CMK (cell line): Measurements from ENCODE around the gene CST3.
"Not testable (repeated sequence)": the region's sequence is repeated elsewhere in the genome, so short reads cannot be mapped to it uniquely, and the experiment has no call there.

ENCODE experiments used
- DNase-seq: peaks from one replicate; pipeline ENCODE4 v3.0.0-alpha.2; 2010; ENCODE audit warnings: low read depth

CST3 gene

DNA sequence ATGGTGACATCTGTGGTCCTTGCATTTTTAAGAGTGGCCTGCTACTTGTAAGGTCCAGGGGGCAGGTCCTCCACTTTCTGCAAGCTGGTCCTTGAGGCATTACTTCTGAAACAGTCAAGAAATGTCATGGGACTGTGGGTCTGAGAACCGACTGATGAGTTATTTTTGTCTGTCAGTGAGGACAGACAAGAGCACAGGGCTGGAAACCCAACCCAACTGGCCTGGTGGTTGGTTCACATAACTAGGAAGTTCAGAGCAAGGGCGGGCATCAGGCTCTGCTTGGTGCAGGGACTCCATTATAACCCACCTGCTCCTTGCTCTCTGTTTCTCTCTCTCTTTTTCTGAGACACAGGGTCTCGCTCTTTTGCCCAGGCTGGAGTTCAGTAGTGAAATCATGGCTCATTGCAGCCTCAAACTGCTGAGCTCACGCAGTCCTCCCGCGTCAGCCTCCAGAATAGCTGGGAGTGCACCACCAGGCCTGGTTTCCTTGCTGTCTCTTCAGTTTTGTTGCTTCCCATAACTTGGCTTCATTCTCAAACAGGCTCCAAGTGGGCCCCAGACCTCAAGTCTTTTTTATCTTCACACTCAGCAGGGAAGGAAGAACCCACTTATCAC lies 9.2 kb downstream of the CST3 start:
- no peak for DNase-seq

DNA sequence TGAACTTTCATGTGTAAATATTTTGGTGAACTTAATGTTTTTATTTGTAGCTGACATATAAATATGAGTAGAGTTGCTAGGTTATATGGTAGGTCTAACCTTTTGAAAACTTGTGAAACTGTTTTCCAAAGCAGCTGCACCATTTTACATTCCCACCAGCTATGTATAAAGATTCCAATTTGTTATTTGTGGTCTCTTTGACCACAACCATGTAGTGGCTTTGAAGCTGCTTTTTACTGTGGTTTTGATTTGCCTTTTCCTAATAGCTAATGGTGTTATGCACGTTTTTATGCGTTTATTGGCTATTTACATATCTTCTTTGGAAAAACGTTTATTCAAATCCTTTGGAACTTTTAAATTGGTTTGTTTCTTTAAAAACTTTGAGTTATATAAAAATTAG lies 10.3 kb downstream of the CST3 start:
- no peak for DNase-seq

DNA sequence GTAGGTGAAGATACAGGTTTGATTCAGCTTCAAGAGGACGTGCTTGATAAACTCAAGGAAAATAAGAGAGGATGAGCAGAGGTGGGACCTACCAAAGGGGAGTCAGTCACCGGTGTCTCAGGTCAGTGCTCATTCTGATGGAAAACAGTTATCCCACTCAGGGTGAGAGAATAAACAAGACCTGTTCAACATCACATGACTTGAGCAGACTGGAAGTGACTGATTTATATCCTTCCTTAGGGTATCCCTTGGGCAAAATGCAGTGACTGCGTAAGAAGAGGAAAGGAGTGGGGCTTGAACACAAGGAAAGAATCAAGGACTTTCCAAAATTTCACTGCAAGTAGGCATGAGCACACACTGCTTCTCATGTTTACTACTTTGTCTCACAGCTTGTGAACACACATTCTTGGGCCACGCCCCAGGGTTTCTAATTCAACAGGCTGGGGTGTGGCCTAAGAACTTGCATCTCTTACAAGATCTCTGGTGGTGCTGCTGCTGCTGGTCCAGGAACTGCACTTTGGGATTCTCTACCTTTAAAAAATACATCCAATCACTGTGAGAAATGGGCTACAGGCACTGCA lies 11.6 kb downstream of the CST3 start:
- DNase-seq = no peak

DNA sequence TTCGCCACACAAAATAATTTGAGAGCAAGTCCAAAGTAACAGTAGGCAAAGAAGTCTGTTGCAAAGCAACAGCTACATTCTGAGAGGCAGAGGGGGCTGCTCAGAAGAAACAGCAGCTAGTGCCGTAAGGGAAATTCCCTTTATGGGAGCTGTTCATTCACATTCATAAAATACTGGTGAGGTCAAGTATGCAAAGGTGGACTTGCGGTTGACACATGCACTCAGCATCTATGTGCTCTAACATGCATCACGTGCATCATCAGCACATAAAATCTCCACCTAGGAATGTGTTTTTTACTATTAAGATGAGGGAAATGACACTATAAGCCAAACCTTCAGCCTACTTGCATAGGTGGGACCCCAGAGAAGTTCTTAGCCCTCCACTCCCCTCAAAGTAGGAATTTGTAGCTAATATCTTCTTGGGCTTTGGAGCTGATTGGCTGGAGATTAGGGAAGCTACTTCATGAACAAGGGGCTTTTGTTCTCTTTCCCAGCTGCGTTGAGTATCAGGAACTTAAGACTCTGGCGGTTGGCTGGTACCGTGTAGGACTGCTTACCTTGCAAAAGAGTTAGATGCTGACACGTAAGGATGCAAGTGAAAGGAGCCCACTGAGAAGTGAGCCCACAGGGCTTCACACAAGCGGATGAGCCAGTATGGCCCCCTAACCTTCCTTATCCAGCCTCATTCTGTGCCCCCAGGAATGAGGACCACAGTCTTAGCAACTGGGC lies 12.4 kb downstream of the CST3 start:
- DNase-seq = no peak

DNA sequence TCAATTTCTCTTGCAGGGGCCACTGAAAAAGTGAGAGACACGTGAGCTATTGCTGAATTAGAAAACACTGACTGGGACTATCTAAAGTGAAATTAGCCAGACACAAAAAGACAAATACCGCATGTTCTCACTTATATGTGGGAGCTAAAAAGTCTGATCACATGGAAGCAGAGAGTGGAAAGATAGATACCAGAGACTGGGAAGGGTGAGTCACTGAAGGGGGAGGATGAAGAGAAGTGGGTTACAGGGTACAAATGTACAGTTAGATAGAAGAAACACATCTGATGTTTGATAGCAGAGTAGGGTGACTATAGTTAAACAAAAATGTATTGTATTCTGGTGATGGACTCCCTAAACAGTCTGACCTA lies 13.4 kb downstream of the CST3 start:
- DNase-seq = no peak

DNA sequence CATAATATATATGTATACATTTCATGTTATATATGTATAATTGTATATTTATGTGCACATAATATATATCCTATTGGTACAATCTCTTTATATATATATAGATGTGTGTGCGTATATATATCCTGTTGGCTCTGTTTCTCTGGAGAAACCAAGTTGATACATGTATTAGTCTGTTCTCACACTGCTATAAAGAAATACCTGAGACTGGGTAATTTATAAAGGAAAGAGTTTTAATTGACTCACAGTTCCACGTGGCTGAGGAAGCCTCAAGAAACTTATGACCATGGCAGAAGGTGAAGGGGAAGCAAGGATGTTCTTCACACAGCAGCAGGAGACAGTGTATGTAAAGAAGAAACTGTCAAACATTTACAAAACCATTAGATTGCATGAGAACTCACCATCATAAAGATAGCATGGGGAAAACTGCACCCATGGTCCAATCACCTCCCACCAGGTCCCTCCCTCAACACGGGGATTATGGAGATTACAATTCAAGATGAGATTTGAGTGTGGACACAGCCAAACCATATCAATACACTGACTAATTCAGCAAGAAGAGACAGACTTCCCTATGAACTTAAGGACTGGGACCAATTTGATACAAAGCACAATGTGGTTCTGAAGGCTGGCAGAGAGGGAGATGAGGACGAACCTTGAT lies 14.0 kb downstream of the CST3 start:
- no peak for DNase-seq

DNA sequence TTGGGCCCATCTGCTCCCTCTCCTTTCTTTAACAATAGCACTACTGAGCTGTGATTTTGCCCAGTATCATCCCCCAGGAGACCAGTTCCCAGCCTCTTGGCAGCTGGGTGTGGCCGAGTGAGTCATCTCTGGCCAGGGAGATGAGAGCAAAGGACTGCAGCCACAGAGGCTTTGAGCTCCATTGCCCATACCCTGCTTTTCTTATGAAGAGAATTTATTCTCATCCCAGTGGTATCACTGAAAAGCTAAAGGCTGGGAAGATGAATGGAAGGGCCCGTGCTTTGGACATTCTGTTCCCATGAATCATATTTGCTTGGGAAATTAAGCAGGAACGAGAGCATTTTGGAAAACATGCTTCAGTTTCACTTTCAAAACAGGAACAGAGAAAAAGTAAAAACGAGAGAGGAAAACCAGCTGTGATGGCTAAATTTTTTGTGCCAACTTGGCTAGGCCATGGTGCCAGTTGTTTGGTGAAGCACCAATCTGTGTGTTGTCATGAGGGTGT lies 14.9 kb downstream of the CST3 start:
- no peak for DNase-seq

DNA sequence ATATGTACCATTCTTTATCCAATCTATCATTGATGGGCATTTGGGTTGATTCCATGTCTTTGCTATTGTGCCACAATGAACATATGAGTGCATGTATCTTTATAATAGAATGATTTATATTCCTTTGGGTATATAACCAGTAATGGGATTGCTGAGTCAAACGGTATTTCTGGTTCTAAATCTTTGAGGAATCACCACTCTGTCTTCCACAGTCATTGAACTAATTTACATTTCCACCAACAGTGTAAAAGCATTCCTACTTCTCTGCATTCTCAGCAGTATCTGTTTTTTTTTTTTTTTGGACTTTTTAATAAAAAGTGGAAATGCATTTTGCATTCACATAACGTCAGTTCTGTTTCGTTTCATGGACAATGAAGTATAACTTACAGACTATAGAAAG lies 15.4 kb downstream of the CST3 start:
- not testable (repeated sequence) for DNase-seq

DNA sequence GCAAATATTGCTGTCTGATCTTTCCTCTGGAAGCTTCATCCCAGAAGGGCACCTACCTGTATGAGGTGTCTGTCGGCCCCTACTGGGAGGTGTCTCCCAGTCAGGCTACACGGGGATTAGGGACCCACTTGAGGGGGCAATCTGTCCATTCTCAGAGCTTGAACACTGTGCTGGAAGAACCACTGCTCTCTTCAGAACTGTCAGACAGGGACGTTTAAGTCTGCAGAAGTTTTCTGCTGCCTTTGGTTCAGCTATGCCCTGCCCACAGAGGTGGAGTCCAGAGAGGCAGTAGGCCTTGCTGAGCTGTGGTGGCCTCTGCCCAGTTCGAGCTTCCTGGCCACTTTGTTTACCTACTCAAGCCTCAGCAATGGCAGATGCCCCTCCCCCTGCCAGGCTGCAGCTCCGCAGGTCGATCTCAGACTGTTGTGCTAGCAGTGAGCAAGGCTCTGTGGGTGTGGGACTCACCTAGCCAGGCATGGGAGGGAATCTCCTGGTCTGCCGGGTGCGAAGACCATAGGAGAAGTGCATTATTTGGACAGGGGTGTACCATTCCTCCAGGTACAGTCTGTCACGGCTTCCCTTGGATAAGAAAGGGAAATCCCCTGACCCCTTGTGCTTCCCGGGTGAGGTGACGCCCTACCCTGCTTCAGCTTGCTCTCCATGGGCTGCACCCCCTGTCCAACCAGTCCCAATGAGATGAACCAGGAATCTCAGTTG lies 16.9 kb downstream of the CST3 start:
- not testable (repeated sequence) for DNase-seq

DNA sequence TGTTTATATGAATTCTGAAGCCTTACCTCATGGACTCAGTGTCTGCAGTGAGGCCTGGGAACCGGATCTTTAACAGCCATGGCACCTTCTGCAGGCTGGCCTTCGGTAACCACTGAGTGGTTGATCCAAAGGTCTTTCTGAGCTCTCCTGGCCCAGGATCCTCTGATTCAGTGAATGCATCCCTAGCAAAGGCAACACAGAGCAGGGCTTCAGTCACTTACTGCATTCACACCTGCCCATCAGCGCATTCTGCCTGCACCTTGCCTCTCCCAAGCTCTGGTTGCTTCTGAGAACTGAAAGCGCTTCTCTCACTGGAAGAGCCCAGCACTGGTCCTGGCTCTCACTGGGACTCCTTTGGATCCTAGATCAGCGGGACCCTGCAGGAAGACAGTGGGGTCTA lies 23.6 kb downstream of the CST3 start:
- DNase-seq = no peak

DNA sequence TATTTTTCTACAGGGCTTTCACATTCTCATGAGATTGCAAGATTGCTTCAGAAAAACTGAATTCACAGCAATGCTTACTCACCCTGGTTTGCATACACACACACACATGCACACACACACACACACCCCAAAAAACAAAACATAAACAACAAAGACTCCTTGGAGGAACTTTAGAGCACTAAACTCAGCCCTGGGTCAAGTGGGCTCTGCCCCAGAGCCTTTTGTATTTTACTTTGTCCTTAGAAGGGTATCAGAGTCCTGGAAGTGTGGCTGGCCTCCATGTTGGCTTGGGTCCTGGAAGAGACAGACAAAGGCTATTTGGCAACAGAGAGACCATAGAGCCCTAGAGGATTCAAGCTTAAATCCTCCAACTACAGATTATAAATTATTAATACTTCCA lies 24.1 kb downstream of the CST3 start:
- DNase-seq = no peak

DNA sequence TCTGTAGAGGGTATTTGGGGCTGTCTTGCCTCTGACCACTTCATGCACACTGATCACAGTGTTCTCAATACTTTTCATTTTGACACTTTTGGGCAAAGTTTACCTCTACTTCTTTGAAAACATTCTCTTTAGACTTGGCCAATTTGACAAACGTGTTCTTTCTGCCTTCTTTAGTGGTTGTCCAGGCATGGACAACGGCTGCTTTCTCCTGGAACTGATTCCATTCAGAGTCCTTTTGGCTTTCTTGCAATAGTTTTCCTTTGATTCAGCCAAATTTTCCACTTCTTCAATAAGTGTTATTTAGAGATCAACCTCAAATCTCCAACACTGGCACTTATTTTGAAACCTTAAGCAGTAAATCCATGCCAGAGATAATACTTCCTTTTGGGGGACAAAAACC lies 25.4 kb downstream of the CST3 start:
- DNase-seq = no peak

DNA sequence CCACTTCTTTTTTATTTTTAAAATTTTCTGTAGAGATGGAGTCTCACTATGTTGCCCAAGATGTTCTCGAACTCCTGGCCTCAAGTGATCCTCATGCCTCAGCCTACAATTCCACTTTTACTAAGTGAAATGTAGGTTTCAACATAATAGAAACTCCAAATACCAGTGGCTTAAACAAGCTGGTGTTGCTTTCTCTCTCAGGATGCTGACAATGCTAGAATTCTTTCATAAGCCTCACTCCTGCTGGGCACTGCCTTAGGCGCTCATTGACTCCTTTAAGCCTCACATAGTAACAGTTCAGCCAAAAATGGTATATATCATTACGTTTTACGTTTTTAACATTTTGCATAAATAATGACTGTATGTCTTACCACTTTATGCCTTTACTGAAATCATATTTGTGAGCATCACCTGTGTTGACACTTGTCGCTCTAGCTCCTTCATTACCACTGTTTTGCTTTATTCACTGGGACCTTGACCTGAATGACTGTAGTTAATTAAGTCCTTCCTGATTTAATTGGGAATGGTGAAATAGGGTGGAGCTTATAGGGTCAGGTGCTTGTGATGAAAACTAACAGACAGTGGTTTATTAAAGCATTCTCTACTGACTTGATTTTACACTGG lies 28.2 kb downstream of the CST3 start:
- no peak for DNase-seq

DNA sequence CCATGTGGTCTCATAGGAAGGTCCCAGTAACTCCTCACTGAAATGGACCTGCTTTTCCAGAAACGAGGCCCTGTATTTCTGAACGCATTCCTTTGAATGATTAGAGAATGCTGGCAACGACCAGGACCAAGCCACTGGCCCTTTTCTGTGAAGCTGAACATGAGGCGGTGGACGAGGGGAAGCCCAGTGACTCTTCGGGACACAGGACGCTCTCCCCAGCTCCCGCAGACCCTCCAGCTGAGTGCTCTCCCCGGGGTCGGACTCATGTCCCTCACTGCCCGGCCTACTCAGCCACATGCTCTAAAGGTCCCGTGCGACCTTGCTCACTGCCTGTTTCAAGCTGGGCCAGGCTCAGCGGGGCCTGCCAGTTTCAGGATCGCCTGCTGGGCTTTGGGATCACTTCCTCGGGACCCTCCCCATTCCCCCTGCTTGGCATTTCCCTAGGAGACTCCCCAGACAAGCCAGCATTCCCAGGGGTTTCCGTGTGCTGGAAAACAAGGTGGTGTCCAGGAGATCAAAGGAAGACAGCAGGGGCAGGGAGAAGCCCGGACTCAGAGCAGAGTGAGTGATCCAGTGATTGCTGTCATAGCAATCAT lies 29.4 kb downstream of the CST3 start:
- DNase-seq = no peak

DNA sequence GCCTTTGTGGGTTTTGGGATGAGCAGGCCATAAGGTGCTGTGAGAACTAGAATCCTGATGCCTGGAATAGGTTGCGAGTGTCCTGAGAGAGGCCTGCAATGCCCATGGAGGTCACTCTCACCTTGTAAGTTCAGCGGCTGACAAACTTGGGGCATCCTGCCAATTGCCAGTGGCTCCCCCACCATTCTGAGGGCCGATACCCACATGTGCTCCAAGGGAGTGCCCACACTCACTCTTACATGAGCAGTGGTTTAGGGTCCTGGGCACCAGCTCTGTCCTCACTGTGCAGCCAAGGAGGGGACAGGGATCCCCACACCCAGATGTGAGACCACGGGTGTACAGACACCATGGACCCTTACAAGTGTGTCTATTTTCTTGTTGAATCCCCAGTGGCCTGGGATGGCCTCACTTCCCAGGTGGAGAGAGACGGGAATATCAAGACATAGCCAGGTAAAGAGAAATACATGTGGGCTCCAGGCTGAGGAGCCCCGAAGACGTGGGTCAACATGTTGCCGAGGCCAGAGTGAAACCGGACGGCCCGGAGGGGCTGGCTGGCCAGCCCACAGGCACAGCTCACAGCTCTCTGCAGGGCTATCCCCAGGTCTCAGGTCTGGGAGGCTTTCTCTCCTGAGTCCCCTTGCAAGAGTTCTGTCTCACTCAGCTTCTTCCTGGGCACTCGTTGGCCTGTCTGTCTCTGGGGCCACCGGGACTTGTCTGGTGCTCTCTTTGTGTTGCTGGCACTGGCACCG lies 30.1 kb downstream of the CST3 start:
- no peak for DNase-seq

DNA sequence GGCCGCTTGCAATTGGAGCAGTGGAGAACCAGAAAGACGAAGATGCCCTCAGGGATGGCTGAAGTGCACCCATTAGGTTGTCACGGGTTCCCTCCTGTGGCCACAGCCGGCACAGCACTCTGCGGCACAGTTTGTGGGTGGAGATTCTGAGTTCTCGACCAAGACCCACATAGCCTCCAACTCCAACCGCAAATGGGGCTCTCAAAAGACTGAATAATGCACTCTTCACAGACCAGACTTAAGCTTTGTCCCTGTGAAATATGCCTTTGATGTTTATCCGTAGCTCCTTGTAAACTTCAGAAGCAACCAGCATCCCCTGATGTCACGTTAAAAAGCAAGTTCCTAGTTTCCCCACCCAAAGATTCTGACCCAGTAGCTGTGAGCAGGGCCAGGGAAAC lies 31.1 kb downstream of the CST3 start:
- peak; percentile 29 for DNase-seq

DNA sequence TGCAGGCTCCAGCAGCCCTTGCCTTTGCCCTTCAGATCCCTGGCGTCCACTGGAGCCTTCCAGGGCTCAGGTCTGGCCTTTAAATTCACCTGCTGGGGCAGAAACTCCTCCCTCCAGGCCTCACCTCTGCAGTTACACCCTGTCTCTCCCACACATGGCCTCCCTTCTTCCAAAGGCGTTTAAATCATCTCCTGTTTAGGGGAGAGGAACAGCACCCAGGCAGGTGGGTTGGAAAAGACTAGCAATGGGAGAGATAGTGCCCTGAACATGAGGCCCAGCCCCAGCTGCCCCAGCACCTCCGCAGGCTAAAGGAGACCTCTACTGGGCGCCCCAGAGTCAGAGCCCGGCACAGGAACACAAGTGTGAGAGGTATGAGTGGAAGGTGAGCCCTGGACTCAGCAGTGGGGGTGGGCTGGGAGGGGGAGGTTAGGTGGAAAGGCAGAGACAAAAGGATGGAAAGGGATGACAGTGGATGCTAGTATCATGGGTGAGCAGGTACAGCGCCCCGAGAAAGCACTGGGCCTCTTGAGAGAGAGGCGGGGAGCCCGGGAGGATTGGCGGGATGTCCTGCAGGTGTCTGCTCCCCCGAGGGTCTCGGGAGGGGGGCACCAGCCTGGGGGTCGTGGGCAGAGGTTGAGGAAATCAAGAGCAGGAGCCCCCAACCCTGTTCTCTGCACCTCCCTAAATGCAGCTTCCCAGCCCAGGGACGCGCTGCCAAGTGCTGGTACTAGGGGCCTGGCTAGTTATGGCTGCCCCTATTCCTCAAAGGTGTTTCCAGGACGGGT lies 31.7 kb downstream of the CST3 start, which contains the start of gene CST9:
TSS of gene CST9 (minus strand) at position 51 of the 785 bp plus-strand sequence. CDS start 53 bp downstream, outside the sequence.
- DNase-seq = no peak

DNA sequence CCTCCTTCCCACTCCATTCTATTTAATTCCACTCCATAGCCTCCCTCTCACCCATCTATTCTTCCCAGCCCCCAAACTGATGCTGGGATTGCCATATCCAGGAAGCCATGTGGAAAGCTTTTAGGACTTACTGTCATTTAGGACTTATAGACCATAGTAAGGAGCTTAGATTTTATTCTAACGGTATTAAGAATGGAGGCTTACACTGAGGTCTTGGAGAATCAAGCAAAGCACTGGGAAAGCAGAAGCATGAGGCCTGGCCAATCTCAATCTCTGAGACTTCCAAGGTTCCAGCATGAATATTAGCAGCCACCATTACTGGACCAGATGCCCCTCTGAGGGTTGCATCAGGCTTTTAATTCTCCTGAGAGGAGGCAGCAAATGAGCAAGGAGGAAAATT lies 33.4 kb downstream of the CST3 start:
- DNase-seq = no peak

DNA sequence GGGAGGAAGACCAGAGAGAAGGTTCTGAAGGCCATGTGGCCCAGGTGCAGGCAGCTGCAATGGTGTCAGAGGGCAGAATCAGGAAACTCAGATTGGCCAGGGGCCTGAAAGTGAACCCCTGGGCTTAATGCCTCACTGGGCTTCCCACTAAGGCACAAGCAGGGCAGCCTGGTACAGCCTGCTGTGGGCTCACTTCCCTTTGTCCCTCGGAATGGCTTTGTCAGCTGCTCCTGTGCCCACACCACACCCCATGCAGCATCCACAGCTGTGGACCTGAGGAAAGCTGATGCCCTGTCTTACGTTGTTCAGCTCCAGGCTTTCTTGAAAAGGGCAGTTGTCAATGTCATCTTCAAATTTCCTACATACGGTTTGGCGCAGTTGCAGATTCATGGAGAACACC lies 34.4 kb downstream of the CST3 start:
- DNase-seq = no peak

DNA sequence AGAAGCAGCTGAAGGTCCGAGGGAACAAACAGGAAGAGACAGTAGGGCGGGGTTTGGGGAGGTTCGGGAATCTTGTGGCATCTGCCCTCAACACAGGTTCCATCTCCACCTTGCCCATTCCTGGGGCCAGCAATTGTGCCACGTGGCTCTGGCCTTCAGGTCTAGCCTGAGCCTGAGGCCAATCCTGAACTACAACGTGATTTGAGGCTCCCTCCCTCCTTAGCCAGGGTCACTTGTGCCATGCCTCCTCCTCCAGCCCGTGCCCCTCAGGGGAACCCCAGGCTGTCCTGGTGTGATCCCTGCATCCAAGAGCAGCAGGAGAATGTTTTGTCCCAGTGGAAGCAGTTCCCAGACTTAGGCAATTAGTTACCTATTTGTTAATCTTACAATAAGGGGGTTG lies 35.1 kb downstream of the CST3 start:
- no peak for DNase-seq
